Thoracic aorta endothelial cell (primary cell): Measurements from ENCODE around the gene C11orf71. TPM values are rescaled to one million over a fixed set of nuclear protein-coding genes. Genes with fewer than 3 reads are reported as not detected.

ENCODE experiments used
- total RNA-seq: library from RNA; depleted of rRNA; stranded (reverse); fragments of >200 nt; gene quantifications from 2 replicates; pipeline ENCODE4 v1.2.3, GENCODE V29; 2012

Gene C11orf71
- total RNA-seq, result 3.4 and 3.6 TPM in 2 replicates

GRCh38 chr11:114400216-114400914 is at the start of gene C11orf71, which contains the start of gene RBM7:
TSS of gene C11orf71 (minus strand) at chr11:114400511. CDS start at chr11:114400331, 180 bp downstream.
TSS of gene RBM7 (plus strand) at chr11:114400666. CDS start at chr11:114400672, 6 bp downstream.

GRCh38 chr11:114439229-114440120 is 39.2 kb upstream of the C11orf71 start, which contains the start of gene REXO2:
TSS of gene REXO2 (plus strand) at chr11:114439467. CDS start at chr11:114439529, 62 bp downstream.

Other genes with a start within 250 kb of the C11orf71 start
- 171 and 202 TPM in 2 replicates for gene NNMT, start 104.1 kb downstream of the C11orf71 start, total RNA-seq
- gene RBM7, start 155 bp upstream of the C11orf71 start, total RNA-seq, result 39.5 and 46.1 TPM in 2 replicates
- gene REXO2, start 39.0 kb upstream of the C11orf71 start, total RNA-seq, result 163 and 175 TPM in 2 replicates
- not detected in 2 replicates for gene NXPE1, start 159.4 kb upstream of the C11orf71 start, total RNA-seq
- not detected in 2 replicates for gene NXPE4, start 195.3 kb upstream of the C11orf71 start, total RNA-seq